Measurements from ENCODE around the gene FBLN2. TPM values are rescaled to one million over a fixed set of nuclear protein-coding genes. Genes with fewer than 3 reads are reported as not detected.

FBLN2 gene
- total and polyA plus RNA-seq, 2 of the 4 experiments (the other 2 are of a cell fraction): 11.8 to 60.8 TPM

DNA sequence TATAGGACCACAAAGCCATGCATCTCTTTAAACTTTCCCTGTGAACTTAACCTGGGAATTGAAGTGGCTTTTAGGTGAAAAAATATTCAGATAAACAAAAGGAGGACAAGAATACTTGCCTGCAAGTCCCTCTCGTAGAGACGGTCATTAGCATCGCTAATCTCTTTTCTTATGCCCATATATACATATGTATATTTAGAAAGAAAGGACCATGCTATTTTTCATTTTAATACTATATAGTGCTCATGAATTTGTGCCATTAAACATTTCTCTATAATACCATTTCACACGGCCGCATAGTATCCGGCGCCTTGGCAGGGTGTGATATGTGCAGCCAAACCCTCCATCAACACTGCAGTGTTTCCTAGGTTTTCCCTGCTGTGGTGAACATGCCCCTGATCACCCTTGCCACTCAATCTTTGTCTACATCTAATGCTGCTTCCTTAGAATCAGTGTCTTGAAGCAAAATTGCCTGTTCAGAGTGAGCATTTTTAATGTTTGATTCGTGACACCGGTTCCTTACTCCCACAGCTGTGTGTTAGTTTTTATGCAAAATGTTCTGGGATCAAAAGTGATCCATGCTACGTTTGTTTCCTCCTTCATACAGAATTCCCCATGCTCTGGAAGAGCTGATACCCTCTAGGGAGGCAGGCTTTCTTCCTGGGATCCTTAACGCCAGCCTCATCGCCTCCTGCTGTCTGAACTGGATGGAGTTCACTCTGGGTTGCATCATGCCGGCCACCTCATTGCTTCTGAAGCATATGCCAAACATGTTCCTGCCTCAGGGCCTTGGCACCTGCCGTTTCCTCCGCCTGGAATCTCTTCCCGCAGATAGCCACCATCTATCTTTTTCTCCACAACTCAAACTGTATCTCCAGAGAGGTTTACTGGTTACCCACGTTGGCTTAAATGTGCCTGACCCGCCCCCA is 118.1 kb downstream of the FBLN2 start (continued):
- TF ChIP-seq CEBPB (IDR thresholded peaks at IDR 0.05; ENCODE audit: low read depth, low read length): no peak

- H3K18ac ChIP-seq (ENCODE audit: low read depth, low read length): no peak overlapping the region
- H2BK5ac ChIP-seq (ENCODE audit: low read depth, low read length, poor library complexity, severe bottlenecking): no peak overlapping the region
- no peak overlapping the region for H3K4me2 ChIP-seq (ENCODE audit: low read depth, low read length)
- H3K27me3 ChIP-seq (ENCODE audit: control insufficient read depth, insufficient read depth, low read length): peaks cover 3% of the 10 kb centered on the region
- DNase-seq: no peak
- dilution Hi-C loops (cut with HindIII; ENCODE audit: low sequenced_read_pairs, unreplicated experiment) (no loop called here), in situ Hi-C loops (cut with MboI; ENCODE audit: low sequenced_read_pairs) (no loop called here), intact Hi-C loops (cut with micrococcal nuclease) (no loop called here)
- no peak overlapping the region for H3K4me3 ChIP-seq (ENCODE audit: insufficient read depth, low read depth, low read length)
- H2BK120ac ChIP-seq (ENCODE audit: low read depth, low read length): no peak overlapping the region
- no peak overlapping the region for H3K4ac ChIP-seq (ENCODE audit: low read depth, low read length)
- TF ChIP-seq BHLHE40 (IDR thresholded peaks at IDR 0.05; ENCODE audit: low read depth, low read length) (no peak), CHD1 (IDR thresholded peaks at IDR 0.05; ENCODE audit: low read depth, low read length) (no peak), MAZ (IDR thresholded peaks at IDR 0.05; ENCODE audit: borderline replicate concordance, low read depth, low read length) (no peak), POLR2A (IDR thresholded peaks at IDR 0.05; ENCODE audit: low read depth, low read length) (no peak), MAFK (IDR thresholded peaks at IDR 0.05; ENCODE audit: low read depth, low read length) (no peak), RAD21 (IDR thresholded peaks at IDR 0.05; ENCODE audit: low read length) (no peak), SMC3 (IDR thresholded peaks at IDR 0.05; ENCODE audit: low read depth, low read length) (no peak)
- TF ChIP-seq, protein P1, sequence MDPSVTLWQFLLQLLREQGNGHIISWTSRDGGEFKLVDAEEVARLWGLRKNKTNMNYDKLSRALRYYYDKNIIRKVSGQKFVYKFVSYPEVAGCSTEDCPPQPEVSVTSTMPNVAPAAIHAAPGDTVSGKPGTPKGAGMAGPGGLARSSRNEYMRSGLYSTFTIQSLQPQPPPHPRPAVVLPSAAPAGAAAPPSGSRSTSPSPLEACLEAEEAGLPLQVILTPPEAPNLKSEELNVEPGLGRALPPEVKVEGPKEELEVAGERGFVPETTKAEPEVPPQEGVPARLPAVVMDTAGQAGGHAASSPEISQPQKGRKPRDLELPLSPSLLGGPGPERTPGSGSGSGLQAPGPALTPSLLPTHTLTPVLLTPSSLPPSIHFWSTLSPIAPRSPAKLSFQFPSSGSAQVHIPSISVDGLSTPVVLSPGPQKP (IDR thresholded peaks at IDR 0.05; ENCODE audit: borderline replicate concordance, low read depth, low read length): no peak
- TF ChIP-seq, protein P2, sequence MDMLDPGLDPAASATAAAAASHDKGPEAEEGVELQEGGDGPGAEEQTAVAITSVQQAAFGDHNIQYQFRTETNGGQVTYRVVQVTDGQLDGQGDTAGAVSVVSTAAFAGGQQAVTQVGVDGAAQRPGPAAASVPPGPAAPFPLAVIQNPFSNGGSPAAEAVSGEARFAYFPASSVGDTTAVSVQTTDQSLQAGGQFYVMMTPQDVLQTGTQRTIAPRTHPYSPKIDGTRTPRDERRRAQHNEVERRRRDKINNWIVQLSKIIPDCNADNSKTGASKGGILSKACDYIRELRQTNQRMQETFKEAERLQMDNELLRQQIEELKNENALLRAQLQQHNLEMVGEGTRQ (IDR thresholded peaks at IDR 0.05; ENCODE audit: low read depth, low read length): no peak
- TF ChIP-seq, protein P3, sequence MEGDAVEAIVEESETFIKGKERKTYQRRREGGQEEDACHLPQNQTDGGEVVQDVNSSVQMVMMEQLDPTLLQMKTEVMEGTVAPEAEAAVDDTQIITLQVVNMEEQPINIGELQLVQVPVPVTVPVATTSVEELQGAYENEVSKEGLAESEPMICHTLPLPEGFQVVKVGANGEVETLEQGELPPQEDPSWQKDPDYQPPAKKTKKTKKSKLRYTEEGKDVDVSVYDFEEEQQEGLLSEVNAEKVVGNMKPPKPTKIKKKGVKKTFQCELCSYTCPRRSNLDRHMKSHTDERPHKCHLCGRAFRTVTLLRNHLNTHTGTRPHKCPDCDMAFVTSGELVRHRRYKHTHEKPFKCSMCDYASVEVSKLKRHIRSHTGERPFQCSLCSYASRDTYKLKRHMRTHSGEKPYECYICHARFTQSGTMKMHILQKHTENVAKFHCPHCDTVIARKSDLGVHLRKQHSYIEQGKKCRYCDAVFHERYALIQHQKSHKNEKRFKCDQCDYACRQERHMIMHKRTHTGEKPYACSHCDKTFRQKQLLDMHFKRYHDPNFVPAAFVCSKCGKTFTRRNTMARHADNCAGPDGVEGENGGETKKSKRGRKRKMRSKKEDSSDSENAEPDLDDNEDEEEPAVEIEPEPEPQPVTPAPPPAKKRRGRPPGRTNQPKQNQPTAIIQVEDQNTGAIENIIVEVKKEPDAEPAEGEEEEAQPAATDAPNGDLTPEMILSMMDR (conservative IDR thresholded peaks at IDR 0.05; ENCODE audit: low read depth, low read length): no peak
- WGBS, 2 experiments (ENCODE audit: extremely low coverage in 2 of 2, insufficient read length in 1 of 2): no CpG with 5 or more reads among the region's 5 CpGs
- no peak overlapping the region for H3K27ac ChIP-seq (ENCODE audit: insufficient read depth, low read length)
- no peak overlapping the region for H3K56ac ChIP-seq (ENCODE audit: extremely low read depth, insufficient read depth, low read length)
- no peak overlapping the region for H3K23ac ChIP-seq (ENCODE audit: low read depth, low read length)
- no peak overlapping the region for H2AFZ ChIP-seq (replicated peaks; ENCODE audit: low read length, poor library complexity)
- CTCF ChIA-PET: no interaction called here
- H4K20me1 ChIP-seq (ENCODE audit: insufficient read depth, low read length): no peaks in the 10 kb centered on the region
- POLR2A ChIA-PET (ENCODE audit: unreplicated experiment): no interaction called here
- no peaks in the 10 kb centered on the region for H3K36me3 ChIP-seq (ENCODE audit: control insufficient read depth, insufficient read depth, low read length)
- ATAC-seq (ENCODE audit: low read depth): no peak
- H4K8ac ChIP-seq (ENCODE audit: low read depth in 2 of 2, low read length in 2 of 2): no peak overlapping the region
- H2AK9ac ChIP-seq (replicated peaks; ENCODE audit: low read depth, low read length, poor library complexity): no peak overlapping the region
- H2BK15ac ChIP-seq (ENCODE audit: low read depth, low read length): no peak overlapping the region
- no peaks in the 10 kb centered on the region for H3K4me1 ChIP-seq (ENCODE audit: control insufficient read depth, insufficient read depth, low read length)
- no peaks in the 10 kb centered on the region for H3K9me3 ChIP-seq (ENCODE audit: control insufficient read depth, insufficient read depth, low read length)
- H4K91ac ChIP-seq (ENCODE audit: insufficient read depth, low read depth, low read length): no peak overlapping the region
- H2AK5ac ChIP-seq (ENCODE audit: low read depth, low read length): no peak overlapping the region
- no TSS peak for BruUV-seq (replicated peaks)
- no peaks in the 10 kb centered on the region for H3K9me1 ChIP-seq (ENCODE audit: insufficient read depth, low read length)
- H3K79me1 ChIP-seq (ENCODE audit: low read depth in 1 of 2, low read length in 2 of 2): no peaks in the 10 kb centered on the region
- no peak overlapping the region for H2BK20ac ChIP-seq (ENCODE audit: low read depth, low read length)
- H3K14ac ChIP-seq (replicated peaks; ENCODE audit: low read depth, low read length): no peak overlapping the region
- no peak overlapping the region for H3K9ac ChIP-seq (ENCODE audit: low read depth, low read length)
- H4K5ac ChIP-seq (ENCODE audit: low read depth, low read length): no peak overlapping the region
Measured at GRCh38 chr3:13668136-13668535, 119.2 kb downstream of the FBLN2 start.

Data from IMR-90 (cell line).